OCI-LY3 (cell line): ENCODE results near the gene TARBP1.
A peak's percentile ranks its signal among the peaks of the same experiment; 100 is the strongest.

ENCODE experiments used
- H2AFZ ChIP-seq: fragments of 200-600, 300-600 bp; shearing (Covaris generic); 2 replicates; pipeline ENCODE4 v1.6.0; 2014; ENCODE audit warnings: antibody characterized with exemption, low read depth, low read length
- H3K27ac ChIP-seq: fragments of 200-600, 300-600 bp; sonication (generic); 2 replicates; pipeline ENCODE4 v1.5.1; 2014; ENCODE audit warnings: mild to moderate bottlenecking, low read length, moderate library complexity, mixed read lengths
- H3K27me3 ChIP-seq: fragments of 200-600, 300-600 bp; sonication (generic); 2 replicates; pipeline ENCODE4 v1.6.1; 2014; ENCODE audit warnings: low read depth, low read length, mixed read lengths
- H3K36me3 ChIP-seq: fragments of 200-600, 300-600 bp; sonication (generic); replicated peaks from 2 replicates; pipeline ENCODE3; 2014; ENCODE audit warnings: low read depth, low read length, mixed read lengths
- H3K4me1 ChIP-seq: fragments of 300-600, 200-600 bp; sonication (generic); 2 replicates; pipeline ENCODE4 v1.6.1; 2014; ENCODE audit warnings: low read length, mixed read lengths
- H3K4me2 ChIP-seq: fragments of 200-600, 300-600 bp; sonication (generic); 2 replicates; pipeline ENCODE4 v1.6.1; 2014; ENCODE audit warnings: low read length, mixed read lengths
- H3K4me3 ChIP-seq: fragments of 300-600, 200-600 bp; sonication (generic); 2 replicates; pipeline ENCODE4 v1.5.1; 2014; ENCODE audit warnings: antibody characterized with exemption, mild to moderate bottlenecking, low read length, moderate library complexity
- H3K79me2 ChIP-seq: fragments of 300-600, 200-600 bp; shearing (Covaris generic); 2 replicates; pipeline ENCODE4 v1.6.1; 2014; ENCODE audit warnings: mild to moderate bottlenecking, low read length, mixed read lengths
- H3K9ac ChIP-seq: fragments of 300-600, 200-600 bp; shearing (Covaris generic); 2 replicates; pipeline ENCODE4 v1.6.0; 2014; ENCODE audit warnings: mild to moderate bottlenecking, low read length, moderate library complexity
- H3K9me3 ChIP-seq: fragments of 200-600, 300-600 bp; shearing (Covaris generic); 2 replicates; pipeline ENCODE4 v1.6.1; 2014; ENCODE audit warnings: low read length, mixed read lengths; ENCODE audit not compliant: insufficient read depth
- H4K20me1 ChIP-seq: fragments of 200-600, 300-600 bp; sonication (generic); 2 replicates; pipeline ENCODE4 v1.6.1; 2016; ENCODE audit warnings: low read length, mixed read lengths; ENCODE audit not compliant: insufficient read depth
- EZH2phosphoT487 ChIP-seq: fragments of 200-600 bp; shearing (Covaris generic); IDR thresholded peaks from 2 replicates; pipeline ENCODE4 v1.6.1; 2018; ENCODE audit warnings: antibody characterized with exemption, mixed run types, low read depth
- TF ChIP-seq, protein P1 (sequence below): fragments of 200-600, 300-600 bp; sonication (generic); IDR thresholded peaks from 2 replicates; pipeline ENCODE4 v1.5.1; 2014; ENCODE audit warnings: antibody characterized with exemption, low read length, low read depth

The TARBP1 gene

GRCh38 chr1:234499119-234499942, 20.4 kb upstream of the TARBP1 start:
- Histone ChIP-seq H3K4me1 (peaks cover 52% of the 10 kb centered on the region), H3K27me3 (peaks cover 34% of the 10 kb centered on the region), H3K9ac (peak overlapping the region; percentile 67), H2AFZ (peak overlapping the region; percentile 98), H3K9me3 (no peaks in the 10 kb centered on the region; the same call in 1 of the 2 replicates), H4K20me1 (no peaks in the 10 kb centered on the region), H3K4me2 (peak overlapping the region; percentile 95), H3K27ac (peak overlapping the region; percentile 26), H3K4me3 (peak overlapping the region; percentile 72), H3K79me2 (no peaks in the 10 kb centered on the region), H3K36me3 (no peaks in the 10 kb centered on the region)
- no peak for TF ChIP-seq EZH2phosphoT487
- TF ChIP-seq, protein P1, sequence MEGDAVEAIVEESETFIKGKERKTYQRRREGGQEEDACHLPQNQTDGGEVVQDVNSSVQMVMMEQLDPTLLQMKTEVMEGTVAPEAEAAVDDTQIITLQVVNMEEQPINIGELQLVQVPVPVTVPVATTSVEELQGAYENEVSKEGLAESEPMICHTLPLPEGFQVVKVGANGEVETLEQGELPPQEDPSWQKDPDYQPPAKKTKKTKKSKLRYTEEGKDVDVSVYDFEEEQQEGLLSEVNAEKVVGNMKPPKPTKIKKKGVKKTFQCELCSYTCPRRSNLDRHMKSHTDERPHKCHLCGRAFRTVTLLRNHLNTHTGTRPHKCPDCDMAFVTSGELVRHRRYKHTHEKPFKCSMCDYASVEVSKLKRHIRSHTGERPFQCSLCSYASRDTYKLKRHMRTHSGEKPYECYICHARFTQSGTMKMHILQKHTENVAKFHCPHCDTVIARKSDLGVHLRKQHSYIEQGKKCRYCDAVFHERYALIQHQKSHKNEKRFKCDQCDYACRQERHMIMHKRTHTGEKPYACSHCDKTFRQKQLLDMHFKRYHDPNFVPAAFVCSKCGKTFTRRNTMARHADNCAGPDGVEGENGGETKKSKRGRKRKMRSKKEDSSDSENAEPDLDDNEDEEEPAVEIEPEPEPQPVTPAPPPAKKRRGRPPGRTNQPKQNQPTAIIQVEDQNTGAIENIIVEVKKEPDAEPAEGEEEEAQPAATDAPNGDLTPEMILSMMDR, result peak; percentile 99

DNA sequence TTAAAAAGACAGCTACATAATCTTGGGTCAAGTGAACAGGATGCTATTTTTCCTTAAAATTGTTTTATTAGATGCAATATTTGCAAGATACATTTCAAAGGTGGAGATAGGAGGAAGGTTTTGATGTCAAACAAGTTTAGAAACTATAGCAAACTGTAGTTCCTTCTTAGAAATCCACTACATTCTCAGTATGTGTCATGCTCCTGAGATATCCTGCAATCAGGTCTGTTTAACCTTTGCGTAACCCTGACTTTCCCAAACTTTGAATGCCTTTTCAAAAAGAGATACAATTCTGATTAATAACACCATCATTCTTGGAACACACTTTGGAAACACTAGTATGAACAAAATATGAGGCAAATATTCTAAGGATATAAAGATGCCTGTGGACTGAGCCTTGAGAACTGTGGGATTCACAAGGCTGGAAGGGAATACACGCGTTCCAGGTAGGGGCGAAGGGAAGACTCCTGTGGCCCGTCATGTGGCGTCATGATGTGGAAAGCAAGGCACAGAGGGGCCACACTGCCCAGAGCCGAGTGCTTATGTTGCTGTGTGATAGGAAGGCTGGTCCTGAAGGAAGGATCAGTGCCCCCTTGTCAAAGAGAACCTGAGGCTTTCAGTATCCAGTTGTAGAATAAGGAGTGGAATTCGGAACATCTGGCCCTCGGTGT, 19.6 kb upstream of the TARBP1 start:
- peak overlapping the region; percentile 36 for H3K9ac ChIP-seq
- H3K27ac ChIP-seq, result no peak overlapping the region
- H3K4me3 ChIP-seq, result peak overlapping the region; percentile 72

GRCh38 chr1:234497589-234497988, 18.6 kb upstream of the TARBP1 start:
- Histone ChIP-seq H3K4me2 (no peak overlapping the region), H3K4me3 (no peak overlapping the region), H3K9ac (no peak overlapping the region), H3K4me1 (peaks cover 63% of the 10 kb centered on the region), H3K27ac (no peak overlapping the region), H2AFZ (no peak overlapping the region), H3K27me3 (peaks cover 37% of the 10 kb centered on the region), H3K79me2 (no peaks in the 10 kb centered on the region), H4K20me1 (no peaks in the 10 kb centered on the region), H3K9me3 (no peaks in the 10 kb centered on the region), H3K36me3 (no peaks in the 10 kb centered on the region)
- TF ChIP-seq, protein P1, result no peak
- TF ChIP-seq EZH2phosphoT487, result no peak

More for the DNA sequence above, 19.6 kb upstream of the TARBP1 start:
- TF ChIP-seq, protein P1, result no peak
- TF ChIP-seq EZH2phosphoT487, result no peak
- Histone ChIP-seq H3K4me1 (peaks cover 60% of the 10 kb centered on the region), H3K79me2 (no peaks in the 10 kb centered on the region), H3K4me2 (peak overlapping the region; percentile 95), H3K36me3 (no peaks in the 10 kb centered on the region), H2AFZ (peak overlapping the region; percentile 46; the same call in 1 of the 2 replicates), H3K27me3 (peaks cover 35% of the 10 kb centered on the region), H4K20me1 (no peaks in the 10 kb centered on the region), H3K9me3 (no peaks in the 10 kb centered on the region)
